HEK293 (cell line): ENCODE data around the gene MTMR12.

Experiments used
- CTCF ChIA-PET: fragments of 350-600 bp; formaldehyde crosslinking; extraction: SDS; loops from one replicate; lab custom pipeline; 2021; ENCODE audit warnings: antibody characterized with exemption; lab: Yijun Ruan, JAX
- POLR2A ChIA-PET: fragments of 300-600 bp; formaldehyde crosslinking; extraction: SDS; loops from one replicate; lab custom pipeline; 2020; ENCODE audit warnings: antibody characterized with exemption, inconsistent platforms; lab: Yijun Ruan, JAX
- H3K27ac ChIP-seq: fragments of 200-500 bp; sonication (Bioruptor generic); 2 replicates; pipeline ENCODE4 v1.5.1; 2014; ENCODE audit warnings: low read depth, low read length, control low read depth, inconsistent platforms; ENCODE audit errors: extremely low read depth
- H3K36me3 ChIP-seq, 2 experiments: fragments of 200-500 bp in 1 of 2; sonication (Bioruptor generic) in 1 of 2; 1 replicate in 1 of 2; 2 replicates in 1 of 2; pipeline ENCODE4 v1.5.1; 2014 to 2017; ENCODE audit warnings: inconsistent platforms in 2 of 2, low read length in 2 of 2; ENCODE audit not compliant: control insufficient read depth in 2 of 2, insufficient read depth in 1 of 2
- H3K4me1 ChIP-seq: fragments of 200-500 bp; sonication (Bioruptor generic); 2 replicates; pipeline ENCODE4 v1.5.1; 2014; ENCODE audit warnings: mild to moderate bottlenecking, low read length, inconsistent platforms; ENCODE audit not compliant: control insufficient read depth, insufficient read depth
- H3K4me3 ChIP-seq: 2 replicates; pipeline ENCODE4 v1.5.1; 2011; ENCODE audit warnings: low read depth, mild to moderate bottlenecking, control low read depth, low read length, moderate library complexity
- H3K9me3 ChIP-seq: fragments of 200-500 bp; sonication (Bioruptor generic); 2 replicates; pipeline ENCODE4 v1.5.1; 2014; ENCODE audit warnings: low read depth, low read length, inconsistent platforms; ENCODE audit not compliant: control insufficient read depth, insufficient read depth
- FEZF1 ChIP-seq: fragments of 450-650 bp; formaldehyde crosslinking; IDR thresholded peaks from 2 replicates; pipeline ENCODE4 v1.5.1; 2016; ENCODE audit warnings: missing biosample characterization, missing genetic modification characterization
- KLF1 ChIP-seq: fragments of 450-650 bp; formaldehyde crosslinking; IDR thresholded peaks from 2 replicates; pipeline ENCODE4 v1.5.1; 2016; ENCODE audit warnings: missing biosample characterization, missing genetic modification characterization
- MYNN ChIP-seq: fragments of 450-650 bp; formaldehyde crosslinking; IDR thresholded peaks from 2 replicates; pipeline ENCODE4 v1.5.1; 2016; ENCODE audit warnings: missing biosample characterization, missing genetic modification characterization, borderline replicate concordance
- PATZ1 ChIP-seq: fragments of 450-650 bp; formaldehyde crosslinking; IDR thresholded peaks from 2 replicates; pipeline ENCODE4 v1.5.1; 2016; ENCODE audit warnings: missing biosample characterization, missing genetic modification characterization
- PRDM4 ChIP-seq: fragments of 450-650 bp; formaldehyde crosslinking; IDR thresholded peaks from 2 replicates; pipeline ENCODE4 v1.5.1; 2017; ENCODE audit warnings: missing biosample characterization, missing genetic modification characterization
- SCRT1 ChIP-seq: fragments of 450-650 bp; formaldehyde crosslinking; IDR thresholded peaks from 2 replicates; pipeline ENCODE4 v1.5.1; 2016; ENCODE audit warnings: missing biosample characterization, missing genetic modification characterization, borderline replicate concordance
- SCRT2 ChIP-seq: fragments of 450-650 bp; formaldehyde crosslinking; IDR thresholded peaks from 2 replicates; pipeline ENCODE4 v1.5.1; 2016; ENCODE audit warnings: missing biosample characterization, missing genetic modification characterization
- TRIM28 ChIP-seq: IDR thresholded peaks from 2 replicates; pipeline ENCODE4 v1.6.1; 2011; ENCODE audit warnings: low read length, control low read depth, borderline replicate concordance
- ZBTB49 ChIP-seq: fragments of 450-650 bp; formaldehyde crosslinking; IDR thresholded peaks from 2 replicates; pipeline ENCODE4 v1.5.1; 2016; ENCODE audit warnings: missing biosample characterization, missing genetic modification characterization, low read depth
- ZIC2 ChIP-seq: fragments of 450-650 bp; formaldehyde crosslinking; IDR thresholded peaks from 2 replicates; pipeline ENCODE4 v1.5.1; 2016; ENCODE audit warnings: missing biosample characterization, missing genetic modification characterization
- ZNF2 ChIP-seq: fragments of 450-650 bp; formaldehyde crosslinking; IDR thresholded peaks from 2 replicates; pipeline ENCODE4 v1.5.1; 2016; ENCODE audit warnings: missing biosample characterization, missing genetic modification characterization
- ZNF223 ChIP-seq: fragments of 450-650 bp; formaldehyde crosslinking; IDR thresholded peaks from 2 replicates; pipeline ENCODE4 v1.5.1; 2016; ENCODE audit warnings: missing biosample characterization, missing genetic modification characterization
- ZNF324 ChIP-seq: fragments of 450-650 bp; formaldehyde crosslinking; IDR thresholded peaks from 2 replicates; pipeline ENCODE4 v1.5.1; 2016; ENCODE audit warnings: missing biosample characterization, missing genetic modification characterization
- ZNF521 ChIP-seq: fragments of 450-650 bp; formaldehyde crosslinking; IDR thresholded peaks from 2 replicates; pipeline ENCODE4 v1.5.1; 2017; ENCODE audit warnings: missing biosample characterization, mild to moderate bottlenecking, missing genetic modification characterization
- ZNF548 ChIP-seq: fragments of 450-650 bp; formaldehyde crosslinking; IDR thresholded peaks from 2 replicates; pipeline ENCODE4 v1.5.1; 2016; ENCODE audit warnings: missing biosample characterization, missing genetic modification characterization
- ZNF785 ChIP-seq: fragments of 450-650 bp; formaldehyde crosslinking; IDR thresholded peaks from 2 replicates; pipeline ENCODE4 v1.5.1; 2016; ENCODE audit warnings: missing biosample characterization, missing genetic modification characterization
- ZSCAN16 ChIP-seq: fragments of 450-650 bp; formaldehyde crosslinking; IDR thresholded peaks from 2 replicates; pipeline ENCODE4 v1.5.1; 2016; ENCODE audit warnings: missing biosample characterization, missing genetic modification characterization

Gene MTMR12

GRCh38 chr5:32309761-32310160 lies 3.0 kb downstream of the MTMR12 start (continued):
- TF ChIP-seq PRDM4 (tag by site-specific recombination) (no peak), ZNF548 (tag by site-specific recombination) (no peak), ZSCAN16 (tag by site-specific recombination) (no peak), ZNF521 (tag by site-specific recombination) (no peak), ZBTB49 (no peak)

GRCh38 chr5:32308946-32309345 lies 3.8 kb downstream of the MTMR12 start:
- no peaks in the 10 kb centered on the region for H3K9me3 ChIP-seq
- TF ChIP-seq ZIC2 (tag by site-specific recombination), result no peak
- TF ChIP-seq KLF1 (tag by site-specific recombination), result 0 out of 2 replicates have a peak, but pooled peaks have one; percentile 5
- POLR2A ChIA-PET, result no interaction called here
- CTCF ChIA-PET, result interaction anchor here (1.0 kb wide), 1 partner anchor 181 kb away, joined by 4 read pairs; no protein-coding TSS in a partner anchor
- no peak overlapping the region for H3K4me3 ChIP-seq
- H3K27ac ChIP-seq, result no peak overlapping the region
- H3K4me1 ChIP-seq, result peaks cover 13% of the 10 kb centered on the region
- H3K36me3 ChIP-seq, result no peaks in the 10 kb centered on the region

GRCh38 chr5:32307769-32308194 lies 5.0 kb downstream of the MTMR12 start:
- Histone ChIP-seq H3K4me1 (peaks cover 13% of the 10 kb centered on the region), H3K4me3 (no peak overlapping the region), H3K36me3 (no peaks in the 10 kb centered on the region), H3K27ac (no peak overlapping the region), H3K9me3 (no peaks in the 10 kb centered on the region)
- POLR2A ChIA-PET, result no interaction called here
- no peak for TF ChIP-seq ZNF2 (tag by site-specific recombination)
- no peak for TF ChIP-seq ZNF223 (tag by site-specific recombination)
- TF ChIP-seq SCRT1 (tag by site-specific recombination), result peak; percentile 79
- no peak for TF ChIP-seq ZNF785 (tag by site-specific recombination)
- TF ChIP-seq TRIM28, result no peak
- TF ChIP-seq SCRT2 (tag by site-specific recombination), result peak; percentile 89
- no peak for TF ChIP-seq ZNF324
- TF ChIP-seq PATZ1 (tag by site-specific recombination), result no peak
- no peak for TF ChIP-seq MYNN (tag by site-specific recombination)
- no peak for TF ChIP-seq FEZF1
- TF ChIP-seq KLF1 (tag by site-specific recombination), result peak; percentile 54; the same call in 1 of the 2 replicates
- CTCF ChIA-PET, result interaction anchor here (0.6 to 1.3 kb wide), 3 partner anchors 22 to 229 kb away, joined by 3 to 8 read pairs (median 5); no protein-coding TSS in a partner anchor
